ENCODE results near the gene ITGB6.

DNA sequence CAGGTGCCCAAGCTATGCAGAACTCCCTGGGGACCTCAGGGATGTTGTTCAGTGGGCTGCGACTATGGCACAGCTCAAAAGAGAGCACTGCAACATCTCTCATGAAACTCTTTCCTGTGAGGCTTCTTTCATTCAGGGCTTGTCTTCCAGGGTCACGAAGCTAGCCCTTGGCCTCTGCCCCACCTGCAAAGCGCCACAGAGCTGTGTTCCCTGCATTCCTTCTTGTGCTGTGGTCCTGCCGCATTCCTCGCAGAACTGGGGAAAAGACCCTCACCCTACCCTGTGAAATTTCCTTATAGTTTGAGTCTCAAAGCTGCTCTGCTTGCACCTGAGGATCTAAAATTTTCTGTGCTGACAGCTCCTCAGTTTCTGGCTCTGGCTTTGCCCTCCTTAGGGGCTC, 26.3 kb upstream of the ITGB6 start:
- TF ChIP-seq, protein P1, sequence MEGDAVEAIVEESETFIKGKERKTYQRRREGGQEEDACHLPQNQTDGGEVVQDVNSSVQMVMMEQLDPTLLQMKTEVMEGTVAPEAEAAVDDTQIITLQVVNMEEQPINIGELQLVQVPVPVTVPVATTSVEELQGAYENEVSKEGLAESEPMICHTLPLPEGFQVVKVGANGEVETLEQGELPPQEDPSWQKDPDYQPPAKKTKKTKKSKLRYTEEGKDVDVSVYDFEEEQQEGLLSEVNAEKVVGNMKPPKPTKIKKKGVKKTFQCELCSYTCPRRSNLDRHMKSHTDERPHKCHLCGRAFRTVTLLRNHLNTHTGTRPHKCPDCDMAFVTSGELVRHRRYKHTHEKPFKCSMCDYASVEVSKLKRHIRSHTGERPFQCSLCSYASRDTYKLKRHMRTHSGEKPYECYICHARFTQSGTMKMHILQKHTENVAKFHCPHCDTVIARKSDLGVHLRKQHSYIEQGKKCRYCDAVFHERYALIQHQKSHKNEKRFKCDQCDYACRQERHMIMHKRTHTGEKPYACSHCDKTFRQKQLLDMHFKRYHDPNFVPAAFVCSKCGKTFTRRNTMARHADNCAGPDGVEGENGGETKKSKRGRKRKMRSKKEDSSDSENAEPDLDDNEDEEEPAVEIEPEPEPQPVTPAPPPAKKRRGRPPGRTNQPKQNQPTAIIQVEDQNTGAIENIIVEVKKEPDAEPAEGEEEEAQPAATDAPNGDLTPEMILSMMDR (IDR thresholded peaks at IDR 0.05): no peak
- TF ChIP-seq POLR2A (IDR thresholded peaks at IDR 0.05): no peak

All from thyroid gland (tissue), 4 donors.